PC-9 (cell line): Measurements from ENCODE around the gene PIH1D1.

ENCODE experiments used
- CTCF ChIP-seq: fragments of 200-600 bp; sonication (generic); conservative IDR thresholded peaks from 2 replicates; pipeline ENCODE4 v1.6.1; 2017; ENCODE audit warnings: mixed run types, antibody characterized with exemption, mild to moderate bottlenecking, moderate library complexity
- EZH2 ChIP-seq: fragments of 200-600 bp; sonication (generic); IDR thresholded peaks from 2 replicates; pipeline ENCODE4 v1.8.0; 2017; ENCODE audit warnings: antibody characterized with exemption, low read depth

GRCh38 chr19:49431330-49431749 is 20.3 kb downstream of the PIH1D1 start:
- TF ChIP-seq CTCF (no peak), EZH2 (no peak)
